Activated CD4-positive, CD25-positive, alpha-beta regulatory T cell treated with anti-CD3 and anti-CD28 coated beads, Interleukin-2, amount 50 U/mL, for 72 hours (primary cell): ENCODE results near the gene GPR151.
"Not testable (repeated sequence)": the region's sequence is repeated elsewhere in the genome, so short reads cannot be mapped to it uniquely, and the experiment has no call there.

ENCODE experiments used
- DNase-seq: peaks from one replicate; pipeline ENCODE4 v3.0.0; 2021

GPR151 gene

GRCh38 chr5:146516151-146516475, at the start of gene GPR151:
Gene GPR151, minus strand, starts transcription at chr5:146516190. Its CDS starts 77 bp downstream, at chr5:146516113.
- no peak for DNase-seq

- DNase-seq, result no peak
Observed at GRCh38 chr5:146564007-146564762, 48.2 kb upstream of the GPR151 start.

GRCh38 chr5:146562461-146562860, 46.5 kb upstream of the GPR151 start:
- DNase-seq, result no peak

GRCh38 chr5:146561711-146562110, 45.7 kb upstream of the GPR151 start:
- no peak for DNase-seq

- no peak for DNase-seq
Observed at GRCh38 chr5:146560205-146560812, 44.3 kb upstream of the GPR151 start.

GRCh38 chr5:146556884-146557283, 40.9 kb upstream of the GPR151 start:
- not testable (repeated sequence) for DNase-seq

- no peak for DNase-seq
Observed at GRCh38 chr5:146553446-146553845, 37.5 kb upstream of the GPR151 start.

- DNase-seq, result no peak
Observed at GRCh38 chr5:146549615-146550014, 33.6 kb upstream of the GPR151 start.

- DNase-seq, result no peak
Observed at GRCh38 chr5:146548781-146549449, 32.9 kb upstream of the GPR151 start.

GRCh38 chr5:146544232-146544631, 28.2 kb upstream of the GPR151 start:
- no peak for DNase-seq

- DNase-seq, result peak; percentile 71
Observed at GRCh38 chr5:146541958-146542849, 26.2 kb upstream of the GPR151 start.

GRCh38 chr5:146540414-146540813, 24.4 kb upstream of the GPR151 start:
- no peak for DNase-seq

- no peak for DNase-seq
Observed at GRCh38 chr5:146539973-146540372, 24.0 kb upstream of the GPR151 start.

GRCh38 chr5:146538432-146538831, 22.4 kb upstream of the GPR151 start:
- no peak for DNase-seq

- DNase-seq, result no peak
Observed at GRCh38 chr5:146533882-146534281, 17.9 kb upstream of the GPR151 start.

- DNase-seq, result peak; percentile 75
Observed at GRCh38 chr5:146533260-146533857, 17.4 kb upstream of the GPR151 start.

- no peak for DNase-seq
Observed at GRCh38 chr5:146529984-146530383, 14.0 kb upstream of the GPR151 start.

- DNase-seq, result no peak
Observed at GRCh38 chr5:146528236-146528635, 12.2 kb upstream of the GPR151 start.

GRCh38 chr5:146527785-146528184, 11.8 kb upstream of the GPR151 start:
- DNase-seq, result no peak

GRCh38 chr5:146523698-146524097, 7.7 kb upstream of the GPR151 start:
- DNase-seq, result no peak

GRCh38 chr5:146521403-146522106, 5.6 kb upstream of the GPR151 start:
- no peak for DNase-seq

GRCh38 chr5:146520731-146521130, 4.7 kb upstream of the GPR151 start:
- no peak for DNase-seq
